Hematopoietic multipotent progenitor cell treated with erythropoietin and hydrocortisone succinate and interleukin-3 and kit ligand, for 15 days (in vitro differentiated cells): Measurements from ENCODE around the gene MRPL27.

Source experiments
- DNase-seq: peaks from one replicate; pipeline ENCODE4 v3.0.0-alpha.2; 2015; ENCODE audit warnings: low spot score

Gene MRPL27

GRCh38 chr17:50360486-50361115, 12.4 kb downstream of the MRPL27 start:
- DNase-seq = no peak

DNA sequence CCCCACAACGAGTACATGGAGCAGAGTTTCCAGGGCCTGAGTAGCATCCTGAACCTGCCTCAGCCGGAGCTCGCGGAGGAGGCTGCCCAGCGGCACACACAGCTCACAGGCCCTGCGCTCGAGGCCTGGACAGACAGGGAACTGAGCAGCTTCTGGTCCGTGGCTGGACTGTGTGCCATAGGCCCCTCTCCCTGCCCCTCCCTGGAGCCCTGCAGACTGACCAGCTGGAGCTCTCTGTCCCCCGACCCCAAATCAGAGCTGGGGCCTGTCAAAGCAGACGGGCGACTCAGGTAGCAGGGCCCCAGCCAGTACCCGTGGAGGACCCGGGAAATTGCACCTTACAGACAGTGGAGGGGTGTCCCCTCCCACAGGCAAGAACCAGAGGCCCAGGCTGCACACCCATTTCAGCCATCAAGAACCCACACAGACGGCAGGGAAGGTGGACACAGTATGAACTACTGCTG, 13.0 kb downstream of the MRPL27 start:
- DNase-seq = no peak

DNA sequence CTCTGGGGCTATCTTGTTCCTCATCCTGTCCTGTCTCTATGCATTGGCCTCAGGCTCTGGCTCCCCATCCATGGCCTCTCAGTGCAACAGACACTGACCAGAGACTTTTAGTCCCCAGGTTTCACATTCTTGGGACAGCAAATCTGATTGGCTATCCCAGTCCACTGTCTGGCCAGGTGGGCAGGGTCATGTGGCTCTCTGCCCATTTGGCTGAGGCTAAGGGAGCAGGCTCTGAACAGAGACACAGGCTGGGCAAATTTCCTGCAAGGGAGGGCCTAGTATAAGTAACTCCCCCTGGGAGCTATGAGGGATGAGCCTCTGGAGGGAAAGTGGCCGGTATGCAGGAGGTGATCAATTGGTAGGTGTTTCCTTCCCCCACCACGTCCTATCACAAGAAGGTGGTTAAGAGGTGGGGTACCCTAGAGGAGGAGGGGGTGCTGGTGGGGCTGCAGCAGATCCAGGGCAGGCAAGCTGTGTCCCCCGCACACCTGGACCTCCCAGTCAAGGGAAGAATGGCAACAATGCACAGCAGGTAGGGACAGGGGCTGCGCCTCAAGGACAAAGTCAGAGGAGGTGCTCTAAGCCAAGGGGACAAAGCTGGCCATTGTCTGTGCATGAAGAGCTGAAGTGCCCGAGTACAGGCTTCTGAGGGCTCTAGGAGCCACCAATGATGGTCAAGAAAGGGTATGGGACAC, 13.8 kb downstream of the MRPL27 start:
- no peak for DNase-seq

GRCh38 chr17:50358177-50358576, 14.8 kb downstream of the MRPL27 start:
- DNase-seq = no peak

DNA sequence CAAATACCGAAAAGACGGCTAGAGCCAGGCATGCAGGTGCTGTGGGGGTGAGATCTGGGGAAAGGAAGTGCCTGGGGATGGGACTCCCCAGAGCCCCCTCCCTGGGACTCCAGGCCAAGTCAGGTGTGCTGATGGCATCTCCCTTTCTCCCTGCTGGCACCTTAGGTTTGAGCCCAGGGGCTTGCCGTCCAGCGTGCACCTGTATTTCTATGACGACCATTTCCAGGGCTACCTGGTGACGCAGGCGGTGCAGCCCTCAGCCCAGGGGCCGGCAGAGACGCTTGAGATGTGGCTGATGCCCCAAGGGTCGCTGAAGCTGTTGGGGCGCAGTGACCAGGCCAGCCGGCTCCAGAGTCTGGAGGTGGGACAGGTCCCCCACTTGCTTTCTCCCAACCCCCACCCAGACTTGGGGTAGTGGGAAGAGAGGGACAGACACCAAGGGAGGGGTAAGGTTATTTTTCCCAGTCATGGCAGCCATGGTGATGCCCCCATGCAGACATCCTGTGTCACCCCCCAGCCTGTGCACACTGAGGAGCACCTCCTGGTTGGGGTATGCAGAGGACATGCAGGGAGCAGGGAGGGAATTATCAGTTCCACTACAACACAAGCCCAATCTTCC, 16.0 kb downstream of the MRPL27 start:
- no peak for DNase-seq

- DNase-seq = no peak
These were observed 16.6 kb downstream of the MRPL27 start for GRCh38 chr17:50356418-50356817.

DNA sequence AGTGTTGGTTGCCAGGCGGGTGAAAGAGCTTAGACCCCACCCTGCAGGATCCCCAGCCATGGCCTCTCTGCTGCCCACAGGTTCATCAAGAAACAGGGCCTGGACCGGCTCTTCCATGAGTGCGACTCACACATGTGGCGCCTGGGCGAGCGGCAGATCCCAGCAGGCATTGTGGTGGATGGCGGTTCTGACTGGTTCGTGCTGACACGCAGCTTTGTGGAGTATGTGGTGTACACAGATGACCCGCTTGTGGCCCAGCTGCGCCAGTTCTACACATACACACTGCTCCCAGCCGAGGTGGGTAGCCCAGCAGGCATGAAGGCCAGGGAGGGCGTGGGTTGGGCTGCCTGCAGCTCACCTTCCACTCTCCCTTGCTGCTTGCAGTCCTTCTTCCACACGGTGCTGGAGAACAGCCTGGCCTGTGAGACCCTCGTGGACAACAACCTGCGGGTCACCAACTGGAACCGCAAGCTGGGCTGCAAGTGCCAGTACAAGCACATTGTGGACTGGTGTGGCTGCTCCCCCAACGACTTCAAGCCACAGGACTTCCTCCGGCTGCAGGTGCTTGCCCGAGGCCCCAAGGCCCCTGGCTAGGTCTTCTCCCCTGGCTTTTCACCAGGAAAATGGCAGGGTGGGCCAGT, 17.2 kb downstream of the MRPL27 start:
- no peak for DNase-seq

DNA sequence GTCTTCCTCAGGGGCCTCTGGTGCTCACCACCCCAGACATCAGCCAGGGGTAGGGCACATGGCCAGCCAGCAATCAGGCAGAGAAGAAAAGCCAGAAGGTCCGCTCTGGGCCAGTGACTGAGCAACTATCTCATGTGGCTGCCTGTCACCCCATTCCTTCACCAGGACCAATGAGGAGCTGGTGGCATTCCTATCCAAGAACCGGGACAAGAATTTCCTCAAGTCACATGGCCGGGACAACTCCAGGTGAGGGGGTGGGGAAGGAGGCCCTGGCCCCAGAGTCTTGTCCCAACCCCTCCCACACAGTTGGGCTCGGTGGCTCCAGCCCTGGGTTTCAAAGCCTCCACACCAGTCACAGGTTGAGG, 17.7 kb downstream of the MRPL27 start:
- no peak for DNase-seq

- no peak for DNase-seq
These were observed 18.2 kb downstream of the MRPL27 start for GRCh38 chr17:50354776-50355175.

DNA sequence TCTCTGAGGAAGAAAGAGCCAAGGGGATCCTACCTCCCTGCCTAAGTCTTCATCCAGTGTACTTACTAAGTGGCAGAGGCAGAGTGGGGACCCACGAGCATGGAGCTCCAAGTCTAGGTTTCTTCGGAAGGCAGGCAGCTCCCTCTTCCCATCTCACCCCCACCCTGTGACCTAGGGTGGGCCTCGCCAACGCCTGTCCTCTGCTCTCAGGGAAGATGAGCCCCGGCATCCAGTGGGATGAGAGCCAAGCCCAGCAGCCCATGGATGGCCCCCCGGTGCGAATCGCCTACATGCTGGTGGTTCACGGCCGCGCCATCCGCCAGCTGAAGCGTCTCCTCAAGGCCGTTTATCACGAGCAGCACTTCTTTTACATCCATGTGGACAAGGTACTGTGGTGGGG, 18.8 kb downstream of the MRPL27 start:
- DNase-seq = no peak

DNA sequence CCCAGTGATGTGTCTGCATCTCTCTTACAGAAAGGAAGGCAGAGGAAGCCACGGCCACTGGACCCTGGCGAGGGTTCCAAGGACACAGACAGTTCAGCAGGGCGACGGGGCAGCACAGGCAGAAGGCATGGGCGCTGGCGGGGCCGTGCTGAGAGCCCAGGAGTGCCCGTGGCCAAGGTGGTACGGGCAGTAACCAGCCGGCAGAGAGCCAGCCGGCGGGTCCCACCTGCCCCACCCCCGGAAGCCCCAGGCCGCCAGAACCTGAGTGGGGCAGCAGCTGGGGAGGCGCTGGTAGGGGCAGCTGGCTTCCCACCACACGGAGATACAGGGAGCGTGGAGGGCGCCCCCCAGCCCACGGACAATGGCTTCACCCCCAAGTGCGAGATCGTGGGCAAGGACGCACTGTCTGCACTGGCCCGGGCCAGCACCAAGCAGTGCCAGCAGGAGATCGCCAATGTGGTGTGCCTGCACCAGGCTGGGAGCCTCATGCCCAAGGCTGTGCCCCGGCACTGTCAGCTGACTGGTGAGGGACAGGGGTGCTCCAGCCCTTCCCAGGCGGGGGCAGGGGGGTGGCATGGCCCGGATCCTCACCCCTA, 19.3 kb downstream of the MRPL27 start:
- no peak for DNase-seq

DNA sequence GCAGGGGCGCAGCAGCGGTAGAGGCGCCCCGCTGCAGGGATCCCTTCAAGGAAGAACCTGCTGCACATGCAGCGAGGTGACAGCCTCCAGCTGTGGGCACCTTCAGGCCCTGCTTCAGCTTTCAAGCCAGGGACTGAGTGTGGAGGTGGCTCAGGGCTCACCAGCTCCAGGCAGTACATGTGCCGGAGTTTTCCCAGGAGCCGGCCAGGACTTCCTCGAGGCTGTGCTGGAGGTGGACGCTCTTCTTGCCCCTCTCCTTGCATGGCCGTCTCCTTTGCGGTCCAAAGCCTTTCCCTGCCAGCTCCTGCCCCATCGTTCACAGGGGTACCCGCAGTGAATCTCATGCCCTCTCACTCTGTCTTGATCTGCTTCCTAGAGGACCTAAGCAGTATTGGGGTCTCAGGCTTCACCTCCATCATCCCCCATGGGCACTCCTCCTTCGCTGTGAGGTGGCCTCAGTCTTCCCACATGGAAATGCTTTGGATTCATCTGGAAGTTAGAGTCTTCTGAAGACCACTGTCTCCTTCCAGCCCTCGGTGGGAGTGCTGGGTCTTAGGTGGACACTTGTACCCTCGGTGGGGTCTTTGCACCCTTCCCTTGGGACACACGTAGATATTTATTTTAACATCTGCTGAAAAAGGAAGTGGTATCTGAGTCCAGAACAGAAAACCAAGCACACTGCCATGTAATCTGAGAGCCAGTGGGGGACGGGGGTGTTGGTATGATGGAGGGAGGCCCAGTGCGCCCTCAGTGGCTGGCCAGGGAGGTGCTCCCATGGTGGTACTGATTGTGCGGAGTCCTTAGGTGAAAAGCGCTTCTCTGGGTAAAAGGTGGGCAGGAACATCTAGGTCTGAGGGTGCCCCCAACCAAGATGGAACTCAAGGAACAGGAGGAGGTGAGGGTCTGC, 20.0 kb downstream of the MRPL27 start:
- no peak for DNase-seq

GRCh38 chr17:50352072-50352692, 20.8 kb downstream of the MRPL27 start:
- no peak for DNase-seq

DNA sequence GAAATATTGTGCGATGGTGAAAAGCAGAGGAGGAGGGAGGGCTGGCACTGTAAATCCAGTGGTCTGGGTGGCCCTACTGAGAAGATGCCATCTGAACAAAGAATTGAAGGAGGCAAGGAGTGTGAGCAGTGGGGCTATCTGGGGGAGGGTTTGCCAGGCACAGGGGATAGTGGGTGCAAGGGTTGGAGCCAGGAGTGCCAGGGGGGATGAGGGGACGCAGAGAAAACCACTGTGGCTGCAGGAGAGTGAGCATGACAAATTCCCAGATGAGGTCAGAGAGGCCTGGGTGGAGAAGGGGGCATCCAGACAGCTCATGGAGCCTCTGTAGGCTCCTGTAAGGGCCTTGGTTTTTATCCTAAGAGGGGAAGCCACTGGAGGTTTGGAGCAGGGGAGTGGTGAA, 22.3 kb downstream of the MRPL27 start:
- no peak for DNase-seq

- no peak for DNase-seq
These were observed 23.8 kb downstream of the MRPL27 start for GRCh38 chr17:50349243-50349600.

GRCh38 chr17:50348522-50349242, 24.3 kb downstream of the MRPL27 start:
- DNase-seq = no peak

GRCh38 chr17:50347894-50348291, 25.1 kb downstream of the MRPL27 start:
- DNase-seq = no peak

DNA sequence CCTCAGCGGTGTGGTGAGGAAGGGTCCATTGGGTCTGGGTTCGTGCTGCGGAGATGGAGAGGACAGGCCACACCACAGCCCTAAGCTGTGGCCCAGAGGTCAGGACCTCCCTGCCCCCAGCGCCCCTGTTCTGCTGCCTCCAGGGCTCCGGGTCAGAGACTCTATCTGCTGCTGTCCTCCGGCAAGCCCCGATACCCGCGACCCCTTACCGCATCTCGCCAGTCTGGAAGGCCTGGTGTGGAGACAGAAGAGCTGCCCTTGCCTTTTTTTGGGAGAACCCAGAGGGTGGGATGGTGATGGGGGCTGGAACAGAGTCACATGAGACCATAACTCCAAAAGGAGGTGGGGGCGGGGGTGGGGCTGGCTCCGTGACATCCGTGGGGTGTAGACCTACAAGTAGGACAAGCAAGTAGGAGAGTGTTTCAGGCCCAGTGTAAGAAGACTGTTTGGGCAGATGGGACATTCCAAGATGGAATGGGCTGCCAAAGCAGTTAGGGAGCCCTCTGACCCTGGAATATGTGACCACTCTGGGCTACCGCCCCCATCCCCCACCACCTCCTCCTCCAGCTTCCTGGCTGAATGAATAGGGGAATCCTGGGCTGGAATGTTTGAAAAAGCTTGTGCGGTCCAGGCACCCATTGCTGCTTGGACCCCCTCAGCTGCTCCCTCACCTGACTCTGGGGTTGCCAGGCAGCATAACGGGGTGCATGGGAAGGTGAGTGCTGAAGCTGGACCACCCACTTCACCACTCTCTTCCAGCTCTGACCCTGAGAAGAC, 25.7 kb downstream of the MRPL27 start:
- no peak for DNase-seq

DNA sequence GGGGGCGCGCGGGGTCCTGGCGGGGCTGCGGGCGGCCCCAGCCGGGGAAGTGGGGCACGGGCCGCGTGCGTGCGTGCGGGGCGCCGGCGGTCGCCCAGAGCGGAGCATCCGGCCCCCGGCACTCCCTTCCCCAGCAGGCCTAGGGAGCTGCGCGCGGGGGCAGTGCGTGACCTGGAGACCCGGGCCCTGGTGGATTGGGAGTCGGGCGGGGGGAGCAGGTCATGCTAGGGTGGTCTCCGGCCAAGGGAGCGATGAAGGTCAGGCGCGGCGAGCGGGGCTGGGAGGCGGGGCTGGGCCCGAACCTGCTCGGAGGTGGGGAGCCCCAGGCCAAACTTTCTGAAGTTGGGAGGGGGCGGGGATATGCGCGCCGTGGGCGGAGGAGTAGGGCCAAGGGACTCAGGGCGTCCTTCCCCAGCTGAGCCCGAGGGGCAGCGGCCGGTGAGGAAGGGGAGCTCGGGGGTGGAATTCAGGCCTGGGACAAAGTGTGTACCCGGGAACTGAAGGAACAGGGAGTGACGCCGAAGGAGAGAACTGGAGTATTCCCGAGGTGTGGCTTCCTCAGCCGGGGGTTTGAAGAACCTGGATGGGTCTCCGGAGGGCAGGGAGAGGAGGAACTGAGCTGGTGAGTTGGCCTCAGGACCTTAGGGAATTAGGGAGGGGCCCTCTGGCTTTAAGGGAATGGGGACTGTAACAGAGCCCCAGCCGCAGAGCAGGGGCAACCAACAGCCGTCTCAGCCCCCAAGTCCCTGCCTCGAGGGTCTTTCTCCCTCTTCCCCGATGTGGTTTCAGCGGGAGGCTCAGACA, 26.5 kb downstream of the MRPL27 start:
- no peak for DNase-seq
